Upper lobe of left lung (tissue), 4 donors: ENCODE data around the gene KLHDC3.

ENCODE experiments used
- CTCF ChIP-seq, 6 experiments: fragments of 450-650 bp in 4 of 6; fragments of 200-600 bp in 2 of 6; sonication (generic) in 2 of 6; IDR thresholded peaks; one replicate each; pipeline ENCODE4 v1.5.1; 2016 to 2019; ENCODE audit warnings: antibody characterized with exemption in 6 of 6
- EP300 ChIP-seq, 4 donors: sonication (generic); formaldehyde crosslinking; IDR thresholded peaks; one replicate each; pipeline ENCODE4 v1.5.1; 2017; ENCODE audit warnings: antibody characterized with exemption in 4 of 4, control low read depth in 2 of 4

GRCh38 chr6:43037706-43038105 lies 23.7 kb downstream of the KLHDC3 start:
- TF ChIP-seq CTCF (IDR thresholded peaks at IDR 0.05) (no peak), EP300 (IDR thresholded peaks at IDR 0.05) (no peak)
